ENCODE measurements around the gene LBHD2. TPM values are rescaled to one million over a fixed set of nuclear protein-coding genes. Genes with fewer than 3 reads are reported as not detected.

Gene LBHD2
- total and polyA plus RNA-seq, 2 donors, result 0.19 to 0.75 TPM

GRCh38 chr14:103095210-103095778 lies 11.3 kb downstream of the LBHD2 start:
- Histone ChIP-seq H3K4me3 (ENCODE audit: low read length in 2 of 2) (peak overlapping the region in 1 of 2 donors; percentile 18), H3K9me3 (ENCODE audit: control insufficient read depth in 2 of 2, insufficient read depth in 1 of 2, low read length in 1 of 2) (no peaks in the 10 kb centered on the region), H3K4me1 (ENCODE audit: control insufficient read depth in 2 of 2, insufficient read depth in 2 of 2, low read length in 2 of 2) (peaks cover 5 to 21% of the 10 kb centered on the region in 2 donors), H3K27me3 (ENCODE audit: control insufficient read depth in 2 of 2, insufficient read depth in 1 of 2, low read length in 1 of 2) (peaks cover 5 to 46% of the 10 kb centered on the region in 2 donors), H3K27ac (ENCODE audit: low read depth in 1 of 2, low read length in 1 of 2) (peak overlapping the region; percentile 61 to 82), H3K36me3 (ENCODE audit: control insufficient read depth in 2 of 2, insufficient read depth in 2 of 2, low read length in 1 of 2) (no peaks in the 10 kb centered on the region)
- DNase-seq (ENCODE audit: low read depth in 6 of 9, low spot score in 9 of 9), result no peak
- 85% methylated on average over 11 of the region's 11 CpGs for WGBS

- H3K27me3 ChIP-seq (ENCODE audit: control insufficient read depth in 2 of 2, insufficient read depth in 1 of 2, low read length in 1 of 2), result peaks cover 7 to 45% of the 10 kb centered on the region in 2 donors
- DNase-seq (ENCODE audit: low read depth in 6 of 9, low spot score in 9 of 9), result no peak
- peak overlapping the region in 1 of 2 donors; percentile 33 for H3K27ac ChIP-seq (ENCODE audit: low read depth in 1 of 2, low read length in 1 of 2)
- 92% methylated on average over 4 of the region's 4 CpGs for WGBS
- no peaks in the 10 kb centered on the region for H3K9me3 ChIP-seq (ENCODE audit: control insufficient read depth in 2 of 2, insufficient read depth in 1 of 2, low read length in 1 of 2)
- H3K4me3 ChIP-seq (ENCODE audit: low read length in 2 of 2), result no peak overlapping the region
- H3K4me1 ChIP-seq (ENCODE audit: control insufficient read depth in 2 of 2, insufficient read depth in 2 of 2, low read length in 2 of 2), result peaks cover 3 to 16% of the 10 kb centered on the region in 2 donors
- H3K36me3 ChIP-seq (ENCODE audit: control insufficient read depth in 2 of 2, insufficient read depth in 2 of 2, low read length in 1 of 2), result no peaks in the 10 kb centered on the region
These were observed 12.4 kb downstream of the LBHD2 start for GRCh38 chr14:103096387-103096786.

- Histone ChIP-seq H3K9me3 (ENCODE audit: control insufficient read depth in 2 of 2, insufficient read depth in 1 of 2, low read length in 1 of 2) (no peaks in the 10 kb centered on the region), H3K36me3 (ENCODE audit: control insufficient read depth in 2 of 2, insufficient read depth in 2 of 2, low read length in 1 of 2) (no peaks in the 10 kb centered on the region), H3K27me3 (ENCODE audit: control insufficient read depth in 2 of 2, insufficient read depth in 1 of 2, low read length in 1 of 2) (peaks cover 18 to 46% of the 10 kb centered on the region in 2 donors), H3K27ac (ENCODE audit: low read depth in 1 of 2, low read length in 1 of 2) (peak overlapping the region in 1 of 2 donors; percentile 31), H3K4me3 (ENCODE audit: low read length in 2 of 2) (no peak overlapping the region), H3K4me1 (ENCODE audit: control insufficient read depth in 2 of 2, insufficient read depth in 2 of 2, low read length in 2 of 2) (peaks cover 0 to 9% of the 10 kb centered on the region in 2 donors)
- WGBS, result 90% methylated on average over 26 of the region's 26 CpGs
- no peak for DNase-seq (ENCODE audit: low read depth in 6 of 9, low spot score in 9 of 9)
These were observed 13.4 kb downstream of the LBHD2 start for GRCh38 chr14:103097244-103097993.

- DNase-seq (ENCODE audit: low read depth in 6 of 9, low spot score in 9 of 9), result no peak
- H3K9me3 ChIP-seq (ENCODE audit: control insufficient read depth in 2 of 2, insufficient read depth in 1 of 2, low read length in 1 of 2), result no peaks in the 10 kb centered on the region
- no peak overlapping the region for H3K4me3 ChIP-seq (ENCODE audit: low read length in 2 of 2)
- no peaks in the 10 kb centered on the region for H3K36me3 ChIP-seq (ENCODE audit: control insufficient read depth in 2 of 2, insufficient read depth in 2 of 2, low read length in 1 of 2)
- H3K27ac ChIP-seq (ENCODE audit: low read depth in 1 of 2, low read length in 1 of 2), result peak overlapping the region in 1 of 2 donors; percentile 53
- 85% methylated on average over 31 of the region's 31 CpGs for WGBS
- H3K27me3 ChIP-seq (ENCODE audit: control insufficient read depth in 2 of 2, insufficient read depth in 1 of 2, low read length in 1 of 2), result peaks cover 26 to 52% of the 10 kb centered on the region in 2 donors
- peaks cover 0 to 12% of the 10 kb centered on the region in 2 donors for H3K4me1 ChIP-seq (ENCODE audit: control insufficient read depth in 2 of 2, insufficient read depth in 2 of 2, low read length in 2 of 2)
These were observed 14.3 kb downstream of the LBHD2 start for GRCh38 chr14:103097994-103098957.

GRCh38 chr14:103099081-103099732 lies 15.2 kb downstream of the LBHD2 start:
- DNase-seq (ENCODE audit: low read depth in 6 of 9, low spot score in 9 of 9), result no peak
- Histone ChIP-seq H3K9me3 (ENCODE audit: control insufficient read depth in 2 of 2, insufficient read depth in 1 of 2, low read length in 1 of 2) (no peaks in the 10 kb centered on the region), H3K27me3 (ENCODE audit: control insufficient read depth in 2 of 2, insufficient read depth in 1 of 2, low read length in 1 of 2) (peaks cover 35 to 62% of the 10 kb centered on the region in 2 donors), H3K36me3 (ENCODE audit: control insufficient read depth in 2 of 2, insufficient read depth in 2 of 2, low read length in 1 of 2) (no peaks in the 10 kb centered on the region), H3K27ac (ENCODE audit: low read depth in 1 of 2, low read length in 1 of 2) (peak overlapping the region in 1 of 2 donors; percentile 65), H3K4me1 (ENCODE audit: control insufficient read depth in 2 of 2, insufficient read depth in 2 of 2, low read length in 2 of 2) (peaks cover 0 to 9% of the 10 kb centered on the region in 2 donors), H3K4me3 (ENCODE audit: low read length in 2 of 2) (no peak overlapping the region)
- 86% methylated on average over 12 of the region's 12 CpGs for WGBS

GRCh38 chr14:103099733-103100280 lies 15.8 kb downstream of the LBHD2 start:
- peak overlapping the region in 1 of 2 donors; percentile 65 for H3K27ac ChIP-seq (ENCODE audit: low read depth in 1 of 2, low read length in 1 of 2)
- H3K27me3 ChIP-seq (ENCODE audit: control insufficient read depth in 2 of 2, insufficient read depth in 1 of 2, low read length in 1 of 2), result peaks cover 41 to 66% of the 10 kb centered on the region in 2 donors
- no peak overlapping the region for H3K4me3 ChIP-seq (ENCODE audit: low read length in 2 of 2)
- H3K4me1 ChIP-seq (ENCODE audit: control insufficient read depth in 2 of 2, insufficient read depth in 2 of 2, low read length in 2 of 2), result peaks cover 4 to 13% of the 10 kb centered on the region in 2 donors
- no peak for DNase-seq (ENCODE audit: low read depth in 6 of 9, low spot score in 9 of 9)
- H3K9me3 ChIP-seq (ENCODE audit: control insufficient read depth in 2 of 2, insufficient read depth in 1 of 2, low read length in 1 of 2), result no peaks in the 10 kb centered on the region
- H3K36me3 ChIP-seq (ENCODE audit: control insufficient read depth in 2 of 2, insufficient read depth in 2 of 2, low read length in 1 of 2), result no peaks in the 10 kb centered on the region
- WGBS, result 94% methylated on average over 8 of the region's 8 CpGs

- Histone ChIP-seq H3K36me3 (ENCODE audit: control insufficient read depth in 2 of 2, insufficient read depth in 2 of 2, low read length in 1 of 2) (no peaks in the 10 kb centered on the region), H3K4me1 (ENCODE audit: control insufficient read depth in 2 of 2, insufficient read depth in 2 of 2, low read length in 2 of 2) (peaks cover 10 to 20% of the 10 kb centered on the region in 2 donors), H3K27me3 (ENCODE audit: control insufficient read depth in 2 of 2, insufficient read depth in 1 of 2, low read length in 1 of 2) (peaks cover 42 to 73% of the 10 kb centered on the region in 2 donors), H3K4me3 (ENCODE audit: low read length in 2 of 2) (no peak overlapping the region), H3K27ac (ENCODE audit: low read depth in 1 of 2, low read length in 1 of 2) (no peak overlapping the region), H3K9me3 (ENCODE audit: control insufficient read depth in 2 of 2, insufficient read depth in 1 of 2, low read length in 1 of 2) (peaks cover 0 to 4% of the 10 kb centered on the region in 2 donors)
- no peak for DNase-seq (ENCODE audit: low read depth in 6 of 9, low spot score in 9 of 9)
- 91% methylated on average over 25 of the region's 25 CpGs for WGBS
These were observed 16.5 kb downstream of the LBHD2 start for GRCh38 chr14:103100281-103101121.

All from thymus (tissue), 11 donors.